CD14-positive monocyte (primary cell): ENCODE data around the gene SLC7A10. TPM values are rescaled to one million over a fixed set of nuclear protein-coding genes. Genes with fewer than 3 reads are reported as not detected.
A peak's percentile ranks its signal among the peaks of the same experiment; 100 is the strongest.

Source experiments
- DNase-seq, 3 donors: peaks; one replicate each; pipeline ENCODE4 v3.0.0-alpha.2; 2011 to 2022
- H2AFZ ChIP-seq: 2 replicates; pipeline ENCODE4 v1.6.0; 2012; ENCODE audit warnings: mild to moderate bottlenecking, low read depth, low read length, inconsistent platforms; ENCODE audit not compliant: insufficient read depth, poor library complexity, severe bottlenecking
- H3K27ac ChIP-seq, 2 donors: 1 replicate in 1 of 2; 2 replicates in 1 of 2; pipeline ENCODE4 v1.5.1; 2012 to 2013; ENCODE audit warnings: low read length in 2 of 2, control low read depth in 1 of 2, inconsistent platforms in 1 of 2, low read depth in 1 of 2, mild to moderate bottlenecking in 1 of 2
- H3K27me3 ChIP-seq, 2 donors: one replicate each; pipeline versions ENCODE4 v1.6.0 to v1.6.1; 2011 to 2013; ENCODE audit warnings: low read length in 2 of 2; ENCODE audit not compliant: control insufficient read depth in 2 of 2, insufficient read depth in 2 of 2
- H3K36me3 ChIP-seq, 2 donors: replicated peaks in 1 of 2; 1 replicate in 1 of 2; 2 replicates in 1 of 2; pipeline versions ENCODE4 v1.5.1 to v1.6.1; 2012 to 2013; ENCODE audit warnings: low read length in 2 of 2, control low read depth in 1 of 2, inconsistent platforms in 1 of 2, mild to moderate bottlenecking in 1 of 2; ENCODE audit not compliant: insufficient read depth in 2 of 2, control insufficient read depth in 1 of 2
- H3K4me1 ChIP-seq, 2 donors: 1 replicate in 1 of 2; 2 replicates in 1 of 2; pipeline versions ENCODE4 v1.5.1 to v1.6.1; 2012 to 2013; ENCODE audit warnings: low read length in 2 of 2, control low read depth in 1 of 2, inconsistent platforms in 1 of 2, mild to moderate bottlenecking in 1 of 2, moderate library complexity in 1 of 2; ENCODE audit not compliant: insufficient read depth in 2 of 2, control insufficient read depth in 1 of 2
- H3K4me2 ChIP-seq: replicated peaks from 2 replicates; pipeline ENCODE3; 2012; ENCODE audit warnings: low read length, moderate library complexity, mild to moderate bottlenecking; ENCODE audit not compliant: poor library complexity, severe bottlenecking; ENCODE audit errors: extremely low read depth
- H3K4me3 ChIP-seq, 3 experiments: fragments of 200-600 bp in 1 of 3; sonication (generic) in 1 of 3; replicated peaks in 1 of 3; 1 replicate in 2 of 3; 2 replicates in 1 of 3; pipeline ENCODE4 v1.5.1; 2011 to 2013; ENCODE audit warnings: low read length in 3 of 3, mild to moderate bottlenecking in 3 of 3, control low read depth in 2 of 3, low read depth in 2 of 3, inconsistent platforms in 1 of 3, moderate library complexity in 1 of 3
- H3K79me2 ChIP-seq: 2 replicates; pipeline ENCODE4 v1.6.0; 2012; ENCODE audit warnings: mild to moderate bottlenecking, control low read depth, inconsistent platforms, low read length, moderate library complexity; ENCODE audit not compliant: insufficient read depth
- H3K9ac ChIP-seq: 2 replicates; pipeline ENCODE4 v1.6.0; 2017; ENCODE audit warnings: low read length, mild to moderate bottlenecking; ENCODE audit not compliant: insufficient read depth, poor library complexity, severe bottlenecking
- H3K9me3 ChIP-seq, 2 donors: replicated peaks in 1 of 2; 1 replicate in 1 of 2; 2 replicates in 1 of 2; pipeline versions ENCODE4 v1.5.1 to v1.6.1; 2012 to 2013; ENCODE audit warnings: low read length in 2 of 2, control low read depth in 1 of 2; ENCODE audit not compliant: control insufficient read depth in 1 of 2, insufficient read depth in 1 of 2
- H4K20me1 ChIP-seq: 2 replicates; pipeline ENCODE4 v1.6.0; 2012; ENCODE audit warnings: mild to moderate bottlenecking, low read length, control low read depth, moderate library complexity; ENCODE audit not compliant: insufficient read depth
- H3K27ac Mint-ChIP-seq, 7 donors: one replicate each; pipeline ENCODE4 v1.8.0; 2020; ENCODE audit warnings: mild to moderate bottlenecking in 7 of 7, mixed read lengths in 7 of 7, moderate library complexity in 6 of 7, inconsistent platforms in 2 of 7
- H3K27me3 Mint-ChIP-seq, 3 donors: one replicate each; pipeline ENCODE4 v1.8.0; 2021 to 2022; ENCODE audit warnings: low read depth in 3 of 3, mild to moderate bottlenecking in 3 of 3, mixed read lengths in 3 of 3, moderate library complexity in 3 of 3, inconsistent platforms in 1 of 3
- H3K36me3 Mint-ChIP-seq, 2 donors: one replicate each; pipeline ENCODE4 v1.8.0; 2020; ENCODE audit warnings: mixed read lengths in 2 of 2, inconsistent platforms in 1 of 2, mild to moderate bottlenecking in 1 of 2
- H3K4me1 Mint-ChIP-seq: one replicate; pipeline ENCODE4 v1.8.0; 2020; ENCODE audit warnings: mild to moderate bottlenecking, mixed read lengths
- H3K4me3 Mint-ChIP-seq, 2 donors: one replicate each; pipeline ENCODE4 v1.8.0; 2020; ENCODE audit warnings: mild to moderate bottlenecking in 2 of 2, mixed read lengths in 2 of 2, moderate library complexity in 1 of 2
- H3K9me3 Mint-ChIP-seq, 7 donors: one replicate each; pipeline ENCODE4 v1.8.0; 2020 to 2022; ENCODE audit warnings: mixed read lengths in 7 of 7, mild to moderate bottlenecking in 6 of 7, moderate library complexity in 6 of 7, inconsistent platforms in 2 of 7
- WGBS: methylation state at CpG from one replicate; pipeline ENCODE4 v1.1.5; 2013; ENCODE audit warnings: missing lambda C conversion rate; ENCODE audit not compliant: insufficient coverage; 5-methylcytosine and 5-hydroxymethylcytosine counted together
- intact Hi-C, 2 donors: fragments of 100-400 bp; cut with micrococcal nuclease; formaldehyde crosslinking; loops; one replicate each; pipeline versions ENCODE4 v1.15.0 to v1.15.1; 2023
- polyA plus RNA-seq, 3 donors: library from polyadenylated mRNA; depleted of rRNA in 1 of 3; unstranded in 2 of 3; stranded (reverse) in 1 of 3; fragments of 300-500 nt in 2 of 3; fragments of >200 nt in 1 of 3; fragmentation: Illumina TruSeq in 2 of 3; gene quantifications; 1 replicate in 2 of 3; 2 replicates in 1 of 3; pipeline ENCODE4 v1.2.3, GENCODE V29; 2012 to 2021
- TF ChIP-seq, protein P1 (sequence below): fragments of 200-600 bp; IDR thresholded peaks from one replicate; pipeline ENCODE4 v1.8.0; 2022; ENCODE audit warnings: antibody characterized with exemption, mild to moderate bottlenecking

Gene SLC7A10
- polyA plus RNA-seq, 3 donors = 0.52 TPM; not detected in 2

DNA sequence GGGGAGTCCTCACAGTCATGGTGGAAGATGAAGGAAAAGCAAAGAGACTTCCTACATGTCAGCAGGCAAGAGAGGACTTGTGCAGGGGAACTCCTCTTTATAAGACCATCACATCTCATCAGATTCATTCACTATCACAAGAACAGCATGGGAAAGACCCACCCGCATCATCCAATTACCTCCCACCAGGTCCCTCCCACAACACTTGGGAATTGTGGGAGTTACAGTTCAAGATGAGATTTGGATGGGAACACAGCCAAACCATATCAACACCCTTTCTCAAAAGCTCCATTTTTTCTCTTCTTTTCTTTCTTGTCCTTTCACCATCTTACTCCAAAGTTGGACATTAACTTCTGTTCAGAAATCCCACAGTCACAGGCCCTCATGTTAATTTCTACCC lies 36.2 kb downstream of the SLC7A10 start:
- no peaks in the 10 kb centered on the region for H3K9me3 Mint-ChIP-seq

DNA sequence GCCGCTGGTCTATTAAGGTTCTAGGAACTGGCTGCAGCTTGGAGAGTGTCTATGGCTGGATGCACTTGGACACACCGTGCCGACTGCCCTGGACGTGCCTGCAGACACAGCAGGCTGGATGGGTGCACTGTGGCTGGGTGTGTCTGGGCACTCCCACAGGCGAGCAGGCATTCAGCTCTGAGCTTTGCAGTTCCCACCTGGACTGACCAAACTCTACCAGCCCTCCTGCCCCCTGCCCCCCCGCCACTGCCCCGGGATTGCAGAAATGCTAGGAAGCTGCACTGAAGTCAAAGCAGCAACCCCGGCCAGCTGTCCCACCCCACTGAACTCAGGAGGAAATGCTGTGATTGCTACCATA lies 38.5 kb downstream of the SLC7A10 start:
- H4K20me1 ChIP-seq = no peaks in the 10 kb centered on the region
- peak overlapping the region in 1 of 2 donors; percentile 70 for H3K27ac ChIP-seq
- Mint-ChIP-seq H3K36me3 (no peaks in the 10 kb centered on the region), H3K4me1 (peaks cover 51% of the 10 kb centered on the region), H3K4me3 (peak overlapping the region; percentile 60 to 80), H3K27me3 (peaks cover 0 to 3% (median 2%) of the 10 kb centered on the region in 3 donors), H3K27ac (peak overlapping the region in 4 of 7 donors; percentile 64 to 87 (median 70)), H3K9me3 (no peaks in the 10 kb centered on the region)
- DNase-seq = peak in 1 of 3 donors; percentile 21
- H2AFZ ChIP-seq = no peak overlapping the region
- WGBS = 19% methylated on average over 4 of the region's 8 CpGs
- H3K9me3 ChIP-seq = no peaks in the 10 kb centered on the region
- no peaks in the 10 kb centered on the region for H3K79me2 ChIP-seq
- TF ChIP-seq, protein P1, sequence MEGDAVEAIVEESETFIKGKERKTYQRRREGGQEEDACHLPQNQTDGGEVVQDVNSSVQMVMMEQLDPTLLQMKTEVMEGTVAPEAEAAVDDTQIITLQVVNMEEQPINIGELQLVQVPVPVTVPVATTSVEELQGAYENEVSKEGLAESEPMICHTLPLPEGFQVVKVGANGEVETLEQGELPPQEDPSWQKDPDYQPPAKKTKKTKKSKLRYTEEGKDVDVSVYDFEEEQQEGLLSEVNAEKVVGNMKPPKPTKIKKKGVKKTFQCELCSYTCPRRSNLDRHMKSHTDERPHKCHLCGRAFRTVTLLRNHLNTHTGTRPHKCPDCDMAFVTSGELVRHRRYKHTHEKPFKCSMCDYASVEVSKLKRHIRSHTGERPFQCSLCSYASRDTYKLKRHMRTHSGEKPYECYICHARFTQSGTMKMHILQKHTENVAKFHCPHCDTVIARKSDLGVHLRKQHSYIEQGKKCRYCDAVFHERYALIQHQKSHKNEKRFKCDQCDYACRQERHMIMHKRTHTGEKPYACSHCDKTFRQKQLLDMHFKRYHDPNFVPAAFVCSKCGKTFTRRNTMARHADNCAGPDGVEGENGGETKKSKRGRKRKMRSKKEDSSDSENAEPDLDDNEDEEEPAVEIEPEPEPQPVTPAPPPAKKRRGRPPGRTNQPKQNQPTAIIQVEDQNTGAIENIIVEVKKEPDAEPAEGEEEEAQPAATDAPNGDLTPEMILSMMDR = no peak
- H3K27me3 ChIP-seq = no peaks in the 10 kb centered on the region
- no peaks in the 10 kb centered on the region for H3K36me3 ChIP-seq
- intact Hi-C loops = loop anchor here in 1 of 2 donors (10.0 kb wide), 1 partner anchor 602 kb away; the partner anchor contains the start of gene PDCD5
- H3K9ac ChIP-seq = no peak overlapping the region
- H3K4me3 ChIP-seq = peak overlapping the region in 1 of 3 experiments; percentile 74
- peak overlapping the region; percentile 84 for H3K4me2 ChIP-seq
- H3K4me1 ChIP-seq = peaks cover 45 to 48% of the 10 kb centered on the region in 2 donors

More for the DNA sequence above, 36.2 kb downstream of the SLC7A10 start:
- no peaks in the 10 kb centered on the region for H3K9me3 ChIP-seq
- H3K4me3 ChIP-seq = no peak overlapping the region
- H3K4me1 ChIP-seq = peaks cover 52 to 57% of the 10 kb centered on the region in 2 donors
- H2AFZ ChIP-seq = no peak overlapping the region
- H3K79me2 ChIP-seq = no peaks in the 10 kb centered on the region
- Mint-ChIP-seq H3K27me3 (peaks cover 6 to 14% (median 11%) of the 10 kb centered on the region in 3 donors), H3K4me1 (peaks cover 57% of the 10 kb centered on the region), H3K4me3 (no peak overlapping the region), H3K36me3 (no peaks in the 10 kb centered on the region), H3K27ac (peak overlapping the region in 1 of 7 donors; percentile 8)
- intact Hi-C loops = loop anchor here in 1 of 2 donors (10.0 kb wide), 1 partner anchor 605 kb away; the partner anchor contains the start of gene PDCD5
- no peaks in the 10 kb centered on the region for H3K36me3 ChIP-seq
- H3K27me3 ChIP-seq = no peaks in the 10 kb centered on the region
- TF ChIP-seq, protein P1 = no peak
- no CpG with 5 or more reads among the region's 1 CpG for WGBS
- H3K27ac ChIP-seq = no peak overlapping the region
- H3K4me2 ChIP-seq = no peak overlapping the region
- no peak overlapping the region for H3K9ac ChIP-seq
- H4K20me1 ChIP-seq = no peaks in the 10 kb centered on the region
- DNase-seq = no peak
